Coronary artery (tissue), 2 donors: ENCODE results near the gene VGLL4.

Source experiments
- DNase-seq: peaks from one replicate; pipeline ENCODE4 v3.0.0-alpha.2; 2017; ENCODE audit warnings: low spot score
- H3K27ac ChIP-seq, 2 donors: fragments of 200-600 bp; sonication (generic); one replicate each; pipeline ENCODE4 v1.5.1; 2016 to 2019
- H3K4me3 ChIP-seq: fragments of 200-600 bp; sonication (generic); 2 replicates; pipeline ENCODE4 v1.5.1; 2016; ENCODE audit warnings: mild to moderate bottlenecking, moderate library complexity
- TF ChIP-seq, protein P1 (sequence below): fragments of 200-600 bp; sonication (generic); IDR thresholded peaks from one replicate; pipeline ENCODE4 v1.5.1; 2019; ENCODE audit warnings: antibody characterized with exemption

Gene VGLL4

DNA sequence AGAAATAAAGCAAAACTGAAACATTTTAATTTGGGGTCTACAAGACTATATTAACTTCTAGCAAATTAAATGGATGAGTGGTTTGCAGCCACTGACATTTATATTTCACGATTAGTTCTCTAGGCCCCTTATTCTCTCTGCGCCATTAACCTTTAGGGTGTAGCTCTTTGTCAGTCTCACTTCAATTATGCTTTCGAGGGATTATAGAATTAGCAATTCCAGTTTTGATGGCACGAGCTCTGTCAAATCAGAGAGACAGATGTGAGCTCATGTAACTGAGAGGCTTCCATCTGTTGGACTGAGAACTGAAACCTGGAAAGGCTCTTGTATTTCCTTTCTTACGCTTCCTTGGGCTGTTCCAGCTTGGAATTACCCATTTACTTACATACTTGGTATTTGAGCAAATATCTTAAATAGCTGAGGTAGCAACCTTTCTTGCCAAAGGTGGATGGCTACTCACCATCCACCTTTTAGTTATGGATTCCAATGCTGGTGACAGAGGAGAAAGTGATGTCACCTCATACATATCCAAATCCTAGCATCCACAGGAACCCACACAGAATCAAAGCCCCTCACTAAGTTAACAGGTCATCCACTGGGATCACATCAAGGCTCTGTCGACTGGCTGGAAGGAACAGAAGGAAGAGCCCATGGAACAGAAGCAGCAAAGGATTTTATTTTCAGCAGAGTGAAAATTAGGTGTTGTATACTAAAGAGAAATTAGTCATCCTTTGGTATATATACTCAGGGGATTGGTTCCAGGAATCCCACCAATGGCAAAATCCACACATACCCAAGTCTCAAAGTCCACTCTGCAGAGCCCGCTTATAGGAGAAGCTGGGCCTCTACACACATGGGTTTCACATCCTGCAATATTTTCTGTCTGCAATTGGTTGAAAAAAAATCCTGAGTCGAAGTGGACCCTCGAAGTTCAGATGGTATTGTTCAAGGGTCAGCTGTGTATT, 20.8 kb downstream of the VGLL4 start:
- Histone ChIP-seq H3K4me3 (no peak overlapping the region), H3K27ac (no peak overlapping the region)
- TF ChIP-seq, protein P1, sequence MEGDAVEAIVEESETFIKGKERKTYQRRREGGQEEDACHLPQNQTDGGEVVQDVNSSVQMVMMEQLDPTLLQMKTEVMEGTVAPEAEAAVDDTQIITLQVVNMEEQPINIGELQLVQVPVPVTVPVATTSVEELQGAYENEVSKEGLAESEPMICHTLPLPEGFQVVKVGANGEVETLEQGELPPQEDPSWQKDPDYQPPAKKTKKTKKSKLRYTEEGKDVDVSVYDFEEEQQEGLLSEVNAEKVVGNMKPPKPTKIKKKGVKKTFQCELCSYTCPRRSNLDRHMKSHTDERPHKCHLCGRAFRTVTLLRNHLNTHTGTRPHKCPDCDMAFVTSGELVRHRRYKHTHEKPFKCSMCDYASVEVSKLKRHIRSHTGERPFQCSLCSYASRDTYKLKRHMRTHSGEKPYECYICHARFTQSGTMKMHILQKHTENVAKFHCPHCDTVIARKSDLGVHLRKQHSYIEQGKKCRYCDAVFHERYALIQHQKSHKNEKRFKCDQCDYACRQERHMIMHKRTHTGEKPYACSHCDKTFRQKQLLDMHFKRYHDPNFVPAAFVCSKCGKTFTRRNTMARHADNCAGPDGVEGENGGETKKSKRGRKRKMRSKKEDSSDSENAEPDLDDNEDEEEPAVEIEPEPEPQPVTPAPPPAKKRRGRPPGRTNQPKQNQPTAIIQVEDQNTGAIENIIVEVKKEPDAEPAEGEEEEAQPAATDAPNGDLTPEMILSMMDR, result no peak
- DNase-seq, result no peak

DNA sequence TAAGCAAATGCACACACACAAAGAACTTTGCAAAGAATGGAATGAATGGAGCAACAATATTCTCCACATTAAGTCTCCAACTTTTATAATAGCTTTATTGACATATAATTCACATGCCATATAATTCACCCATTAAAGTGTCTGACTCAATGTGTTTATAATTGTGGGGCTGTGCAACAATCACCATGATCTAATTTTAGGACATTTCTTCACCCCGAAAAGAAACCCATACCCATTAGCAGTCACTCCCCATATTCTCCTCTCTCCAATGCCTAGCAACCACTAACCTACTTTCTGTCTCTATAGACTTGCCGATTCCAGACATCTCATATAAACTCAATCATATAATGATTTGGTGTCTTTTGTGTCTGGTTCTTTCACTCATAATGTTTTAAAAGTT, 22.6 kb downstream of the VGLL4 start:
- Histone ChIP-seq H3K27ac (no peak overlapping the region), H3K4me3 (no peak overlapping the region)
- TF ChIP-seq, protein P1, result no peak
- DNase-seq, result no peak

DNA sequence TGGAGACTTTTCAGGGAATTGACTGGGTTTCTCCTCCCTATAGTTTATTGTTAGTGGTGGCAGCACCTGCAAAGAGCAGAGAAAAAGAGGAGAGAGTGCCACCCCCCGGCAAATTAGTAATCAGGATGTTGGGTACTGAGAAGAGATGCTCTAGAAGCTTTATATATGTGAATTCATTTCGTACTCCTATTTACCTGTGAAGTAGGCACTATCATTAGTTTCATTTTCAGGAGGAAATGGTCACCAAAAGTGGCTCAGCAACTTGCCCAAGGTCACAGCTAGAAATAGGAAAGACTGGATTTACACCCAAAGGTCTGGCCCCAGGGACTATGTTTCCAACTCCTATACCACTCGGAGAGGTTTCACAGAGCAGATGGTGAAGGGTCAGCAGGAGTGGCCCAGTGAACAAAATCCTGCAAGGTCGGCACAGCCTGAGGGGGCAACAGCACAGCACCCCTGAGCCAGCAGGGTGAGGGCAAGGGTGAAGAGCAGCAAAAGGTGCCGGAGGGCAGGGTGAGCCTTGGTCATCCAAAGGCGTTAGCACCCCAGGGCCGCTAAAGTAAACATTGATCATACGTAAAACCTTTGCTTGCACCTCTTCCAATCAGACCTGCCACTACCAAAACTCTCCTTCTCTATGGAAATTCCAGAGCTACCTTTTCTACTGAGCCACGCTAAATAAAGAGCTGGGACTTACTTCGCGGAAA, 23.6 kb downstream of the VGLL4 start:
- TF ChIP-seq, protein P1, result no peak
- Histone ChIP-seq H3K4me3 (no peak overlapping the region), H3K27ac (no peak overlapping the region)
- no peak for DNase-seq

DNA sequence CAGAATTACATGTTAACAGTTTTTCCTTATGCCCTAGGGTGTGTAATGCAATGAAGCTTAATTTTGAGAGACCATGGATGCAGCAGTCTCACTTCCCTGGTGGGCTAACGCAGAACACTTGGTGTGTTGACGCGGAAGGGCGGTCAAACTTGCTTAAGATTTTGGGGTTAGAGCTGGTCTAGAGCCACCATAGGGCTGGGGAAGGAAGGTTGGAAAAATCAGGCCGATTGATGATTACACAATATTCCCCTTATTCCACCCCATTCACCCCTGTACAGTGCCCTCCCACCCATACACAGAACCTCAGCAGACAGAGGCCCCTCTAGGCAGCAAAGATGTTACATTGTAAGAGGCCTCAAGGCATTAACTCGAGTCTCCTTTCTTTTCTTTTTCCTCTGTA, 24.3 kb downstream of the VGLL4 start:
- H3K4me3 ChIP-seq, result no peak overlapping the region
- no peak for DNase-seq
- TF ChIP-seq, protein P1, result no peak
- no peak overlapping the region for H3K27ac ChIP-seq

DNA sequence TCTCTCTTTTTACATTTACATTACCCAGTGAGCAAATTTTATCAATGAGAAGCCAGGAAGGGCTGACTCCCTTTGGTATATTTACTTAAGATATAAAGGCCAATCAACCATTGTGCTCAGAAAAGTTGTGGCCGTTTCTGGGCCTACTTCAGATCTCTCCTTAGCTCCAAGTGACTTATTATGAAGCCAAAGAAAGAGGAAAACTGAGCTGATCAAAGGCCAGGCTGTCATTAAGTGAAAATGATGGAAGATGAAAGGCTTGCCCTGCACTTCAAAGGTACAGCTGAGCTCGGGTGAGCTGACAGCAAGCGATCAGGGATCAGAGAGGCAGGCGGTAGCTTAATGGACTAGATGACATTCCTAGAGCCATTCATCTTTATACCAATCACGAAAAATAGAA, 24.8 kb downstream of the VGLL4 start:
- H3K27ac ChIP-seq, result no peak overlapping the region
- DNase-seq, result no peak
- no peak overlapping the region for H3K4me3 ChIP-seq
- TF ChIP-seq, protein P1, result no peak

DNA sequence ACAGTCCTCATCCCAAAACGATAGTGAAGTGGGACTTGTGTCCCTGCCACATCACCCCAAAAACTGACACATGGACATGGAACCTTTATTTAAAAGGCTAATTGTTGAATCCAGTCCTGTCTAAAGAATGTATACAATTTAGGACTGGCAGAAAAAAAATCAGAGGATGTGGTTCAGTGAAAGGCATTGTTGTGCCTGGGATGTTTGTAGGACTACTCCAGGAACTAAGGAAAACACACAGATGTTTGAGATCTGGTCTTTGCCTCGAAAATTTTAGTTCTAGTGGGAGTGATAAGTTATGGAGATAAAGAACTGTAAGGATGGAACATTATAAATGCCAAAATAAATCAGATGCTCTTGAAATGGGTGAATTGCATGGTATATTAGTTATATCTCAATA, 27.2 kb downstream of the VGLL4 start:
- DNase-seq, result no peak
- TF ChIP-seq, protein P1, result no peak
- no peak overlapping the region for H3K4me3 ChIP-seq
- H3K27ac ChIP-seq, result no peak overlapping the region
